HT-29 (cell line): ENCODE results near the gene NFXL1. TPM values are rescaled to one million over a fixed set of nuclear protein-coding genes. Genes with fewer than 3 reads are reported as not detected.

Experiments used
- DNase-seq: peaks from one replicate; pipeline ENCODE4 v3.0.0-alpha.2; 2015; ENCODE audit warnings: low spot score
- total RNA-seq: library from RNA; depleted of rRNA; stranded (reverse); fragments of >200 nt; shearing (Covaris generic); gene quantifications from 2 replicates; pipeline ENCODE4 v1.2.3, GENCODE V29; 2014; rRNA removed

Gene NFXL1
- total RNA-seq, 1 experiment from 2014 or later, result 13.2 TPM

GRCh38 chr4:47835494-47835893 is 78.9 kb downstream of the NFXL1 start:
- no peak for DNase-seq

DNA sequence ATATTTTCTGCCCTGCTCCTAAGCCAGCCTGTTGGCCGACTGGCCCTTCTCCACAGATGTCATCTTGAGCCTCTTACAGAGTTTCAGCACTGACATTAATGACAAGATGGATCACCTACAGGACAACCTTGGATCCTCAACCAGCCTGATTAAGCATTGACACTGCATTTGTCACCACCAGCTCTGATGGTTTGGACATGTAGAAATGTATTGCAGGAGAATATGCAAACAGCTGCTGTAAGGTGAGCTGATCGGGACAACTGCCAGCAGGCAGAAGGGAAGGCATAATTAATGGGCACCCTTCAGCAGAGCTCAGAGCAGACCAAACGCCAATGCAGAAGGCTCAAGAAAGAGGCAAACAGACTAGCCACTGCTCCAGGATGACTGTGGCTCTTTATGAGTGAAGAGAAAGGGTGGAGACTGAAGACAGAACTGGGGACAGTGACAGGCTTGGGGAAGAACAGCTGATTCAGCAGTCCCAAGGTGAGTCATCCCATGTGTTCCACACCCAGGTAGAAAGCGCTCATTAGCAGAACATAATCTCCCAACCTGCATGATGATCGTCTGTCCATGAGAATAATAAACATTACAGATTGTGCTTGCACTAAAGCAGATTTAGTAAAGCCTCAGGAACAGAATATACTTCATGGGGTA is 83.2 kb downstream of the NFXL1 start:
- DNase-seq, result no peak

DNA sequence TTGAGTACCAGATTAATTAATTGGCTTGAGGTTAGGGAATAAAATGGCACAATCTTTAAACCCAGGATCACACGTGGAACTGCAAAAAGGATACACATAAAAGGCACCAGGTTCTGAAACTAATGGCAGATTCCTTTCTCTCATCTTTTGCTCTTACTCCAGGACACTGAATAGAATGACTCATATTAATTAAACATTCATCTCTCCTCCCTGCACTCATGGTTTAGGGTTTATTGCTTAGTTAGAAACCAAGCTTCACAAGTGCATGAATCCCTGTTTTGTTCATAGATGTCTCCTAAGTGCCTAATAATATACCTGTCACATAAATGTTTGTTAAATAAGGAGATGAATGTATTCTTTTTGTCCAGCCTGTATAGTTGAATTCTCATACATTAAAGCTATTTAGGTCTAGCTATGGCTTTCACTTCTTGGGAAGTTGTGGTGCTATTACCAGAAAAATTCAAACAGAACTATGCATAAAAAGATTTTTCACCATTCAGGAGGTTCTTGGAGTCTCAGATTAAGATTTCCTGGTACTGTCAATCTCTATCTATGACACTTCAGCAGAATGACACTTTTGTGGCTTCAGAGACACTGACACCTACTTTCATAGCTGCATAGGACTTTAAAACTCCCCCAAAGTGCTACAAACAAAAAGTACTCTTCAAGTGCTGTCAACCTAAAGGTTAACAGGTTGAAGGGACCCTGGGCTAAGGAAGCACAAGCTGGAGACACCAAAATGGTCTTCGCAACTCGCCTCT is 83.9 kb downstream of the NFXL1 start:
- DNase-seq, result no peak

DNA sequence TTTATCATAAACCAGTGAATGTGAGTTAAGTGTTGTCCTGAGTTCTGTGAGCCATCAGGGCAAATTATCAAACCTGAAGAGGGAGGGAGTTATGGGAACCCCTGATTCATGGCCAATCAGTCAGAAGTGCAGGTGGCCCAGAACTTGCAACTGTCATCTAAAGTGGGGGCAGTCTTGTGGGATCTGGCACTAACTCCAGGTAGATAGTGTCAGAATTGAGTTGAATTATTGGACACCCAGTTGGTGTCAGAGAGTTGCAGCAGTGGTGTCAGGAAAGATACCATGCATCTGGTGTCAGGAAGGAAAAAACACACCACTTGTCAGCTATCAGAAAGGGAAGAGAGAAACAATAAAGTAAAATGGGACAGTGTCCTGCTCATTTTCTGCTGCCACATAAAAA is 84.9 kb downstream of the NFXL1 start:
- no peak for DNase-seq

DNA sequence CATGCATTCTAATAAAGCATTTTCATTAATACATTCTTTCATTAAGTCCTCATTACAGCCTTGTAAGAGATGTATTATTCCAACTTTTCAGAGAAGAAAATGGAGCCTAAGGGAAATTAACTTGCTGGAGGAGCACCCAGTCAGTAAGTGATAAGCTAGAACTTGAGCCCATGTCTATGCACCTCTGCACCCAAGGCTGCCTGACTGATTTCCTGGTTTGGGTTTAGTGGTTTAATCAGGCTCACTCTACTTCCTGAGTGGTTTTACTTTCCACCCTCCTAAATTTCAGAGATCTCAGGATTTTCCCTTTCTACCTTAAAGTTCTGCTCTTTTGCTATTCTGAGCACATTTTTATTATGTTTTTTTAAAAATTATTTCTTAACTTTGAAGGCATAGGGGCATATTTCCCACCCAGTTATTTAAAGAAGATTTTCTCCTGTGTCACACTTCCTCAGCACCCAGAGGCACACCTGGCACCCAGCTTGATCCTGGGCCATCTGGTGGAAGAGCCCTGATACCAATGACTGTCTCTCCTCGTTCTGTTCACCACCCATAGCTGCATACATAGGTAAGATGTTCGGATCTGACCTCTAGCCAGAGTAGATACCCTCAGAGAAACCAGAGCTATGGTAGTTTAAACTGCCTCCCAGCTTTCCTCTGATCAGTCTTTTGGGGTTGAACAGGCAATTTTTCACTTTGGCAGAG is 86.9 kb downstream of the NFXL1 start:
- no peak for DNase-seq

GRCh38 chr4:47824840-47825239 is 89.5 kb downstream of the NFXL1 start:
- DNase-seq, result no peak

DNA sequence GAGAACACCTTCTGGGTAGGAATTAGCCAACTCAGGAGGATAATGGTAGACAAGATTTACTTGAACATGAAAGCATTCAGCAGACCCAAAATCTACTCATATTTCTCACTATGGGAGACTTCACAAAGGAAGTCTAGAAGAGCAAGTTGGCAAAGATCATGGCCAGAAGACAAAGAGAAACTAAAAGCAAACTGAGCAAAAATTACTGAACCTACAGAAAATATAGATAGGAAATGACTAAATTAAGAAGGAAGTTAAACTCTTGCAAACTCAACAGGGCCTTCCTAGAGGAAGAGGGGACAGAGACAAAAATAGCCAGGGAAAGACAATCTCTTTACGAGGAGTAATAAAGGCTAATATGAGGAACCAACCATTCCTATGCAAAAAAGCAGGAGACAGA is 95.2 kb downstream of the NFXL1 start:
- DNase-seq, result no peak

- DNase-seq, result no peak
These were observed 97.1 kb downstream of the NFXL1 start for GRCh38 chr4:47817275-47817674.

GRCh38 chr4:47816748-47817147 is 97.6 kb downstream of the NFXL1 start:
- no peak for DNase-seq

DNA sequence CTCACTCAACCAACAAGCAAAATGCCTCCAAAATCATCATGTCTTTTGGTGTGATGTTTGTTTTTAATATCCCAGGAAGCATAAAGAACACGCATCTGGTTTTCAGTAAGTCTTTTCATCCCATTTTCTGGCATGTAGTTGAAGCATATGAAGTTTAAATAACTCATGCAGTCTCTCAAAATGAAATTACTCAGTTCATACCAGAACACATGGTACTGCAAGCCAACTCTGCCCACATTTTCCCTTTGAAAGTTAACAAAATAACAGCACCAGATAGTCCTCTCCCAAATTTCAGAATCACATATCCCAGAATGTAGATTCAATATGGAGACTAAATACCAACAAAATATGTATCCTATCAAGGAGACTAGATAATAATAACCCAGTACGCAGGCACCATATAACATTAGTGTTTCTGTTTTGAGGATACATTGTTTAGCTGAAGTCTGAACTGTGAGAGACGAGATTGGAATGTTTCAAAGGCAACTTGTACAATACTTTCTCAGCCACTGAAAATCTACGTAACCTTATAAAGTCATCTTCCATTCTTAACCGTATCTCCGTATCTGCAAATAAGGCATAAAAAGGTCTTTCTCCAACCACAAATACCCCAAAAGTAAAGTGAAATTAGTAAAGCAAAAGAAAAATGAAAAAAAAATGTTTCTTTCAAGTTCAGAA is 99.6 kb downstream of the NFXL1 start:
- no peak for DNase-seq

- DNase-seq, result no peak
These were observed 104.7 kb downstream of the NFXL1 start for GRCh38 chr4:47809654-47810203.

GRCh38 chr4:47804598-47804997 is 109.8 kb downstream of the NFXL1 start:
- no peak for DNase-seq

DNA sequence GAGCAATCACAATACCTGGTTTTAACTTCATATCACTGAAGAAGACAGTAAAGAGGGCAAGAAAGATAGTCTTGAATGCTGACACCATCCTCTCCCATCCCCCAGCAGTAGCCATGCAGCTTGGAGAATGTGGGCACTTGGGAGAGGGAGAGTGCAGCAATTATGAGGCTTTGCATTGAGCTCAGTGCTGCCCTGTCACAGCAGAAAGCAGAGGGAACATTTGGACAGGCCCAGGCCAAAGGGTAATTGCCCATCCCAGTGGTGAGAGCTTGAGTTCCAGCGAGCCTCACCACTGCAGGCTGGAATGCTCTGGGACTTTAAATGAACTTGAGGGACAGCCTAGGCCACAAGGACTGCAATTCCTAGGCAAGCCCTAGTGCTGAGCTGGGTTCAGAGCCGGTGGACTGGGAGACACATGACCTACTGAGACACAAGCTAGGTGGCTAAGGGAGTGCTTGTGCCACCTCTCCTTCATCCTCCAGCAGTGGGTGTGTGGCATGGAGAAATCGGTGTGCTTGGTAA is 112.8 kb downstream of the NFXL1 start:
- no peak for DNase-seq

DNA sequence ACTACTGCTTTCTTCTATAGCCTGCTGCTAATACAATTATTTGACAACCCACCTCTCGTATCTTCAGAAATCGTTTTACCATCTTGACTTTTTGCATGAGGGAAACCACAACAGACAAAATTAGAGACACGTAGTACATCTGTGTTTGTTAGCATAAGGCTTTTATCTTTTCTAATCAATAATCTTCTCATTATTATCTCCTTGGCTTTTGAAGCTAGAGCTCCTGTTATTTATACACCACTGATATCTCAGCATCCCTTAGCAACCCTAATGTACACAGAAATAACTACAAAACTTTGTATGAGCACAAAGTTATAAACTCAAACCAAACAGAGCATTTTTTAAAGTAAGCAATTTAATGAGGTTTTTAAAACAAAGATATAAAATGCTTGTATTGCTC is 116.2 kb downstream of the NFXL1 start:
- DNase-seq, result no peak

Other genes with a start within 250 kb of the NFXL1 start
- gene CORIN, start 76.5 kb downstream of the NFXL1 start, total RNA-seq, result 0.03 TPM in 1 of 2 replicates, not detected in the other
- 6.5 and 9.5 TPM in 2 replicates for gene CNGA1, start 102.1 kb upstream of the NFXL1 start, total RNA-seq
- 10.3 and 16.5 TPM in 2 replicates for gene NIPAL1, start 102.2 kb upstream of the NFXL1 start, total RNA-seq
- 0.89 and 1.7 TPM in 2 replicates for gene TXK, start 219.7 kb upstream of the NFXL1 start, total RNA-seq